ENCODE measurements around the gene DYNLT3.

Gene DYNLT3

GRCh38 chrX:37830371-37830770 lies 17.0 kb downstream of the DYNLT3 start:
- H3K27ac Mint-ChIP-seq (ENCODE audit: low read depth) = no peak overlapping the region
- ATAC-seq (replicated peaks; ENCODE audit: extremely low read depth, poor library complexity, severe bottlenecking) (no peak), DNase-seq (ENCODE audit: low spot score in 2 of 2) (no peak)
- peaks cover under 1% of the 10 kb centered on the region for H3K4me1 Mint-ChIP-seq
- H3K36me3 Mint-ChIP-seq (ENCODE audit: insufficient read depth) = peaks cover 2% of the 10 kb centered on the region
- no peaks in the 10 kb centered on the region for H3K27me3 Mint-ChIP-seq
- no peaks in the 10 kb centered on the region for H3K9me3 Mint-ChIP-seq
- no peak overlapping the region for H3K4me3 Mint-ChIP-seq

- Mint-ChIP-seq H3K4me3 (no peak overlapping the region), H3K27me3 (no peaks in the 10 kb centered on the region), H3K9me3 (no peaks in the 10 kb centered on the region), H3K27ac (ENCODE audit: low read depth) (no peak overlapping the region), H3K36me3 (ENCODE audit: insufficient read depth) (peaks cover 2% of the 10 kb centered on the region), H3K4me1 (peaks cover 7% of the 10 kb centered on the region)
- no peak for DNase-seq (ENCODE audit: low spot score in 2 of 2)
- ATAC-seq (replicated peaks; ENCODE audit: extremely low read depth, poor library complexity, severe bottlenecking) = no peak
These were observed 17.6 kb downstream of the DYNLT3 start for GRCh38 chrX:37829721-37830120.

GRCh38 chrX:37825215-37825842 lies 22.0 kb downstream of the DYNLT3 start:
- H3K9me3 Mint-ChIP-seq = no peaks in the 10 kb centered on the region
- ATAC-seq (replicated peaks; ENCODE audit: extremely low read depth, poor library complexity, severe bottlenecking) = no peak
- no peaks in the 10 kb centered on the region for H3K27me3 Mint-ChIP-seq
- peaks cover 14% of the 10 kb centered on the region for H3K4me1 Mint-ChIP-seq
- peak; percentile 14 to 23 for DNase-seq (ENCODE audit: low spot score in 2 of 2)
- peaks cover 2% of the 10 kb centered on the region for H3K36me3 Mint-ChIP-seq (ENCODE audit: insufficient read depth)
- H3K27ac Mint-ChIP-seq (ENCODE audit: low read depth) = no peak overlapping the region
- H3K4me3 Mint-ChIP-seq = no peak overlapping the region

GRCh38 chrX:37824491-37825214 lies 22.7 kb downstream of the DYNLT3 start:
- no peak overlapping the region for H3K27ac Mint-ChIP-seq (ENCODE audit: low read depth)
- peaks cover 14% of the 10 kb centered on the region for H3K4me1 Mint-ChIP-seq
- ATAC-seq (replicated peaks; ENCODE audit: extremely low read depth, poor library complexity, severe bottlenecking) = no peak
- H3K4me3 Mint-ChIP-seq = no peak overlapping the region
- no peaks in the 10 kb centered on the region for H3K9me3 Mint-ChIP-seq
- peaks cover 2% of the 10 kb centered on the region for H3K36me3 Mint-ChIP-seq (ENCODE audit: insufficient read depth)
- no peaks in the 10 kb centered on the region for H3K27me3 Mint-ChIP-seq
- DNase-seq (ENCODE audit: low spot score in 2 of 2) = no peak

GRCh38 chrX:37820646-37821045 lies 26.7 kb downstream of the DYNLT3 start:
- H3K4me3 Mint-ChIP-seq = no peak overlapping the region
- no peaks in the 10 kb centered on the region for H3K36me3 Mint-ChIP-seq (ENCODE audit: insufficient read depth)
- DNase-seq (ENCODE audit: low spot score in 2 of 2) = no peak
- H3K4me1 Mint-ChIP-seq = peaks cover 14% of the 10 kb centered on the region
- no peak overlapping the region for H3K27ac Mint-ChIP-seq (ENCODE audit: low read depth)
- H3K9me3 Mint-ChIP-seq = no peaks in the 10 kb centered on the region
- ATAC-seq (replicated peaks; ENCODE audit: extremely low read depth, poor library complexity, severe bottlenecking) = no peak
- no peaks in the 10 kb centered on the region for H3K27me3 Mint-ChIP-seq

GRCh38 chrX:37818031-37818430 lies 29.3 kb downstream of the DYNLT3 start:
- DNase-seq (ENCODE audit: low spot score in 2 of 2) (no peak), ATAC-seq (replicated peaks; ENCODE audit: extremely low read depth, poor library complexity, severe bottlenecking) (no peak)
- H3K27ac Mint-ChIP-seq (ENCODE audit: low read depth) = no peak overlapping the region
- no peaks in the 10 kb centered on the region for H3K36me3 Mint-ChIP-seq (ENCODE audit: insufficient read depth)
- no peak overlapping the region for H3K4me3 Mint-ChIP-seq
- H3K9me3 Mint-ChIP-seq = no peaks in the 10 kb centered on the region
- no peaks in the 10 kb centered on the region for H3K4me1 Mint-ChIP-seq
- H3K27me3 Mint-ChIP-seq = no peaks in the 10 kb centered on the region

- DNase-seq (ENCODE audit: low spot score in 2 of 2) (no peak), ATAC-seq (replicated peaks; ENCODE audit: extremely low read depth, poor library complexity, severe bottlenecking) (no peak)
- Mint-ChIP-seq H3K36me3 (ENCODE audit: insufficient read depth) (no peaks in the 10 kb centered on the region), H3K9me3 (no peaks in the 10 kb centered on the region), H3K27me3 (no peaks in the 10 kb centered on the region), H3K27ac (ENCODE audit: low read depth) (no peak overlapping the region), H3K4me1 (no peaks in the 10 kb centered on the region), H3K4me3 (no peak overlapping the region)
These were observed 29.8 kb downstream of the DYNLT3 start for GRCh38 chrX:37817579-37817978.

GRCh38 chrX:37817176-37817575 lies 30.2 kb downstream of the DYNLT3 start:
- no peak for DNase-seq (ENCODE audit: low spot score in 2 of 2)
- Mint-ChIP-seq H3K36me3 (ENCODE audit: insufficient read depth) (no peaks in the 10 kb centered on the region), H3K9me3 (no peaks in the 10 kb centered on the region), H3K4me1 (no peaks in the 10 kb centered on the region), H3K4me3 (no peak overlapping the region), H3K27me3 (no peaks in the 10 kb centered on the region), H3K27ac (ENCODE audit: low read depth) (no peak overlapping the region)
- no peak for ATAC-seq (replicated peaks; ENCODE audit: extremely low read depth, poor library complexity, severe bottlenecking)

GRCh38 chrX:37816766-37817165 lies 30.6 kb downstream of the DYNLT3 start:
- DNase-seq (ENCODE audit: low spot score in 2 of 2) = no peak
- Mint-ChIP-seq H3K4me3 (no peak overlapping the region), H3K4me1 (no peaks in the 10 kb centered on the region), H3K36me3 (ENCODE audit: insufficient read depth) (no peaks in the 10 kb centered on the region), H3K9me3 (no peaks in the 10 kb centered on the region), H3K27ac (ENCODE audit: low read depth) (no peak overlapping the region), H3K27me3 (no peaks in the 10 kb centered on the region)
- no peak for ATAC-seq (replicated peaks; ENCODE audit: extremely low read depth, poor library complexity, severe bottlenecking)

GRCh38 chrX:37815366-37815765 lies 32.0 kb downstream of the DYNLT3 start:
- no peak for ATAC-seq (replicated peaks; ENCODE audit: extremely low read depth, poor library complexity, severe bottlenecking)
- H3K27me3 Mint-ChIP-seq = no peaks in the 10 kb centered on the region
- no peak overlapping the region for H3K27ac Mint-ChIP-seq (ENCODE audit: low read depth)
- H3K4me1 Mint-ChIP-seq = no peaks in the 10 kb centered on the region
- no peaks in the 10 kb centered on the region for H3K36me3 Mint-ChIP-seq (ENCODE audit: insufficient read depth)
- H3K4me3 Mint-ChIP-seq = no peak overlapping the region
- no peak for DNase-seq (ENCODE audit: low spot score in 2 of 2)
- no peaks in the 10 kb centered on the region for H3K9me3 Mint-ChIP-seq

GRCh38 chrX:37813570-37813969 lies 33.8 kb downstream of the DYNLT3 start:
- no peak overlapping the region for H3K4me3 Mint-ChIP-seq
- H3K27me3 Mint-ChIP-seq = no peaks in the 10 kb centered on the region
- no peaks in the 10 kb centered on the region for H3K36me3 Mint-ChIP-seq (ENCODE audit: insufficient read depth)
- no peak for ATAC-seq (replicated peaks; ENCODE audit: extremely low read depth, poor library complexity, severe bottlenecking)
- H3K9me3 Mint-ChIP-seq = no peaks in the 10 kb centered on the region
- DNase-seq (ENCODE audit: low spot score in 2 of 2) = no peak
- H3K27ac Mint-ChIP-seq (ENCODE audit: low read depth) = no peak overlapping the region
- H3K4me1 Mint-ChIP-seq = no peaks in the 10 kb centered on the region

GRCh38 chrX:37812110-37812509 lies 35.3 kb downstream of the DYNLT3 start:
- no peaks in the 10 kb centered on the region for H3K4me1 Mint-ChIP-seq
- no peak for DNase-seq (ENCODE audit: low spot score in 2 of 2)
- no peaks in the 10 kb centered on the region for H3K27me3 Mint-ChIP-seq
- H3K27ac Mint-ChIP-seq (ENCODE audit: low read depth) = no peak overlapping the region
- no peak overlapping the region for H3K4me3 Mint-ChIP-seq
- no peak for ATAC-seq (replicated peaks; ENCODE audit: extremely low read depth, poor library complexity, severe bottlenecking)
- H3K9me3 Mint-ChIP-seq = no peaks in the 10 kb centered on the region
- no peaks in the 10 kb centered on the region for H3K36me3 Mint-ChIP-seq (ENCODE audit: insufficient read depth)

- Mint-ChIP-seq H3K36me3 (ENCODE audit: insufficient read depth) (no peaks in the 10 kb centered on the region), H3K27me3 (no peaks in the 10 kb centered on the region), H3K4me1 (no peaks in the 10 kb centered on the region), H3K4me3 (no peak overlapping the region), H3K9me3 (no peaks in the 10 kb centered on the region), H3K27ac (ENCODE audit: low read depth) (no peak overlapping the region)
- ATAC-seq (replicated peaks; ENCODE audit: extremely low read depth, poor library complexity, severe bottlenecking) = no peak
- DNase-seq (ENCODE audit: low spot score in 2 of 2) = no peak
These were observed 37.4 kb downstream of the DYNLT3 start for GRCh38 chrX:37809970-37810369.

Measured in central memory CD8-positive, alpha-beta T cell (primary cell).